ENCODE measurements around the gene DOC2B. TPM values are rescaled to one million over a fixed set of nuclear protein-coding genes. Genes with fewer than 3 reads are reported as not detected.

Gene DOC2B
- total RNA-seq, 6 experiments from 2014 or later = 0.40 to 1.7 (median 0.91) TPM

DNA sequence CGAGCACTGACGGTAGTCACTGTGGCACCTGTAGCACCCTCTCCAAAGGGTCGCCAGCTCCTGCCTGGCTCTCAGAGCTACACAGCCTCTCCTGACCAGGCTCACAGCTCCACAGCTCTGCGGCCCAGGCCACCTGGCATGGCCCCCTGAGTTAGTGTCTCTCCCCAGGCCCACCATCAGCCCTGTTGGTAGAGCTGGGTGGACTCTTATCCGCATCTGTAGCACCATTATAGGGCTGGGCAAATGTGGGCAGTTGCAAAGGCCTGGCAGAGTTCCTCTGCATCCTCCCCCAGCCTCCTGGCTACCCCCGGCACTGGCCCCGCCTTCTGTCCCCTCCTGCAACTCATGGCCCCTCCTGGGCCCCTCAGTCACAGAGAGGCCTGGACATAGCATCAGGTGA lies 25.9 kb downstream of the DOC2B start:
- Histone ChIP-seq H3K4me1 (peaks cover 0 to 5% (median 0%) of the 10 kb centered on the region in 4 donors), H3K9me3 (no peaks in the 10 kb centered on the region), H3K36me3 (no peaks in the 10 kb centered on the region), H3K27me3 (no peaks in the 10 kb centered on the region), H3K4me3 (no peak overlapping the region), H3K27ac (no peak overlapping the region)
- no peak for ATAC-seq
- TF ChIP-seq POLR2A (IDR thresholded peaks at IDR 0.05) = no peak
- TF ChIP-seq, protein P1, sequence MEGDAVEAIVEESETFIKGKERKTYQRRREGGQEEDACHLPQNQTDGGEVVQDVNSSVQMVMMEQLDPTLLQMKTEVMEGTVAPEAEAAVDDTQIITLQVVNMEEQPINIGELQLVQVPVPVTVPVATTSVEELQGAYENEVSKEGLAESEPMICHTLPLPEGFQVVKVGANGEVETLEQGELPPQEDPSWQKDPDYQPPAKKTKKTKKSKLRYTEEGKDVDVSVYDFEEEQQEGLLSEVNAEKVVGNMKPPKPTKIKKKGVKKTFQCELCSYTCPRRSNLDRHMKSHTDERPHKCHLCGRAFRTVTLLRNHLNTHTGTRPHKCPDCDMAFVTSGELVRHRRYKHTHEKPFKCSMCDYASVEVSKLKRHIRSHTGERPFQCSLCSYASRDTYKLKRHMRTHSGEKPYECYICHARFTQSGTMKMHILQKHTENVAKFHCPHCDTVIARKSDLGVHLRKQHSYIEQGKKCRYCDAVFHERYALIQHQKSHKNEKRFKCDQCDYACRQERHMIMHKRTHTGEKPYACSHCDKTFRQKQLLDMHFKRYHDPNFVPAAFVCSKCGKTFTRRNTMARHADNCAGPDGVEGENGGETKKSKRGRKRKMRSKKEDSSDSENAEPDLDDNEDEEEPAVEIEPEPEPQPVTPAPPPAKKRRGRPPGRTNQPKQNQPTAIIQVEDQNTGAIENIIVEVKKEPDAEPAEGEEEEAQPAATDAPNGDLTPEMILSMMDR (IDR thresholded peaks at IDR 0.05) = no peak
- WGBS (ENCODE audit: insufficient coverage, low coverage, low lambda C conversion rate, missing lambda C conversion rate) = 100% methylated on average over 1 of the region's 7 CpGs
- peak in 2 of 3 donors; percentile 28 to 38 for DNase-seq
- intact Hi-C loops (cut with DNase I) = no loop called here

DNA sequence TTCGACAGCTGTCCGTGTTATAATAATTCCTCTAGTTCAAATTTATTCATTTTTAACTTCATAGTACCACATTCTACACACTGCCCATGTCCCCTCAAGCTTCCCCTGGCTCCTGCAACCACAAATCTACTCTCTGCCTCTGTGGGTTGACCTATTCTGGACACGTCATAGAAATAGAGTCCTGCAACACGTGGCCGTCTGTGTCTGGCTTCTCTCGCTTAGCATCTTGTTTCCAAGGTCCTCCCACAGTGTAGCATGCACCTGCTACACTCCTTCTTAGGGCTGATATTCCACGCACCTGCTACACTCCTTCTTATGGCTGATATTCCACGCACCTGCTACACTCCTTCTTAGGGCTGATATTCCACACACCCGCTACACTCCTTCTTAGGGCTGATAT lies 27.6 kb downstream of the DOC2B start:
- no peaks in the 10 kb centered on the region for H3K27me3 ChIP-seq
- H3K4me3 ChIP-seq = no peak overlapping the region
- no peak overlapping the region for H3K27ac ChIP-seq
- no peaks in the 10 kb centered on the region for H3K9me3 ChIP-seq
- DNase-seq (peak in 2 of 3 donors; percentile 11 to 20), ATAC-seq (no peak)
- intact Hi-C loops (cut with DNase I) = no loop called here
- peaks cover 0 to 5% (median 0%) of the 10 kb centered on the region in 4 donors for H3K4me1 ChIP-seq
- no peak for TF ChIP-seq POLR2A (IDR thresholded peaks at IDR 0.05)
- TF ChIP-seq, protein P1 (IDR thresholded peaks at IDR 0.05) = no peak
- no peaks in the 10 kb centered on the region for H3K36me3 ChIP-seq
- 84% methylated on average over 9 of the region's 9 CpGs for WGBS (ENCODE audit: insufficient coverage, low coverage, low lambda C conversion rate, missing lambda C conversion rate)

DNA sequence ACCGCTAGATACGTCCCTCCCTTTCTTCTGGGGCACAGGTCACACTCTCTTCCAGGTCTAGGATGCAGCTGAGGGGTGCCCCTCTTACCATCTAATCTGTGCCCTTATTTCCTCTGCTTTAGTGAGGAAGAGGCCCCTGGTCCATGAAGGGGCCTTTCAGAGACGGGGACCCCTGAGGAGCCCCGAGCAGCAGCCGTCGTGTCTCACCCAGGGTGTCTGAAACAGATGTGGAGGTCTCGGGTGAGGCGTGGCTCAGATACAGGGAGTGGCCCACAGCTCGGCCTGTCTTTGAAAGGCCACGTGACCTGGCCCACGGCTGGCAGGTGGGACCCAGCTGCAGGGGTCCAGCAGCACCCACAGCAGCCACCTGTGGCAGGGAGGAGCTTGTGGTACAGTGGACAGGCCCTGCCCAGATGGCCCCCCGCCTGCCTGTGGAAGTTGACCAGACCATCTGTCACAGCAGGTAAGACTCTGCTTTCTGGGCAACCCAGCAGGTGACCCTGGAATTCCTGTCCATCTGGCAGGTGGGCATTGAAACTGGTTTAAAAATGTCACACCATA lies 28.5 kb downstream of the DOC2B start:
- WGBS (ENCODE audit: insufficient coverage, low coverage, low lambda C conversion rate, missing lambda C conversion rate) = 89% methylated on average over 9 of the region's 12 CpGs
- TF ChIP-seq, protein P1 (IDR thresholded peaks at IDR 0.05) = no peak
- no peak for TF ChIP-seq POLR2A (IDR thresholded peaks at IDR 0.05)
- peaks cover 0 to 5% (median 0%) of the 10 kb centered on the region in 4 donors for H3K4me1 ChIP-seq
- no peak overlapping the region for H3K27ac ChIP-seq
- peak in 2 of 3 donors; percentile 42 to 46 for DNase-seq
- H3K27me3 ChIP-seq = no peaks in the 10 kb centered on the region
- H3K4me3 ChIP-seq = no peak overlapping the region
- H3K36me3 ChIP-seq = no peaks in the 10 kb centered on the region
- intact Hi-C loops (cut with DNase I) = no loop called here
- ATAC-seq = no peak
- no peaks in the 10 kb centered on the region for H3K9me3 ChIP-seq

DNA sequence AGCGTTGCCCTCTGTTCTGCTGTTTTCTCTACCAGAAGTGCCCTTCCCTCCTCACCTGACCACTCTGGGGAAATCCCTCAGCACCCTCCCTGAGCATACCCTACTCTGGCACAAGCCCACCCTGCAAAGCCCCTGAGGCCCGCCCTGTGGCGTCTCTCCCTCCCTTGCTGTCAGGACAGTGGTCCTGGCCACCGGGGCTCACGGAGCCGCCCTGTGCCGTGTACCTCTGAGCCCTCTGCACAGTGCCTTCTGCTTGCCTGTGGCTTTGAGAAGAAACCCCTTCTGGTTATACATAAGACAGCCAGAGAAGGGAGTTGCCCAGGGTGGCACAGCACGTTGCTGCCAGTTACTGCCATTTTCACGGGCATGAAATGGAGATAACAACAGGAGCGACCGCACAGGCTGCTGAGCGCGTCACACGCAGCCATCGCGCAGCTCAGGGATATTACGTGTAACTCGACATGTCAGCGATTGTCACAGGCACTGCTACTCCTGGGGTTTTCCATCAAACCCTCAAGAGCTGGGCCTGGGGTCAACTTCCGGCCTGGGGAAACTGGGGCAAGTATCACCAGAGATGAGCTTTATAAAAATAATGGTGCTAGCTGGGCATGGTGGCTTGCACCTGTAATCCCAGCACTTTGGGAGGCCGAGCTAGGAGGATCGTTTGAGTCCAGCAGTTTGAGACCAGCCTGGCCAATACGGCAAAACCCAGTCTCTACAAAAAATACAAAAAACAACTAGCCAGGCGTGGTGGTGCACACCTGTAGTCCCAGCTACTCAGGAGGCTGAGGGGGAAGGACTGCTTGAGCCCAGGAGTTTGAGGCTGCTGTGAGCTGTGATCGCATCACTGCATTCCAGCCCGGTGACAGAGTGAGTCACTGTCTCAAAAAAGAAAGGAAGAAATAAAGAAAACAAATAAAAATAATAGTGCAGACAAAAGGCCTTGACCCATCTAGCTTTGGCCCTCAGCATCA lies 29.3 kb downstream of the DOC2B start:
- Histone ChIP-seq H3K27me3 (no peaks in the 10 kb centered on the region), H3K4me3 (no peak overlapping the region), H3K4me1 (peaks cover 0 to 5% (median 0%) of the 10 kb centered on the region in 4 donors), H3K27ac (no peak overlapping the region), H3K9me3 (no peaks in the 10 kb centered on the region), H3K36me3 (no peaks in the 10 kb centered on the region)
- TF ChIP-seq, protein P1 (IDR thresholded peaks at IDR 0.05) = no peak
- TF ChIP-seq POLR2A (IDR thresholded peaks at IDR 0.05) = no peak
- DNase-seq (peak; percentile 10 to 44 (median 43)), ATAC-seq (no peak)
- 80% methylated on average over 19 of the region's 26 CpGs for WGBS (ENCODE audit: insufficient coverage, low coverage, low lambda C conversion rate, missing lambda C conversion rate)
- intact Hi-C loops (cut with DNase I) = no loop called here

All from right lobe of liver (tissue), 6 donors.